Liver (tissue), 9 donors: ENCODE measurements around the gene SLC17A3. TPM values are rescaled to one million over a fixed set of nuclear protein-coding genes. Genes with fewer than 3 reads are reported as not detected.

Source experiments
- DNase-seq: peaks from one replicate; pipeline ENCODE4 v3.0.0-alpha.2; 2017; ENCODE audit warnings: low spot score
- H3K27ac ChIP-seq, 2 donors: one replicate each; pipeline ENCODE4 v1.7.0; 2013; ENCODE audit warnings: inconsistent platforms in 2 of 2, low read length in 2 of 2, control low read depth in 1 of 2, low read depth in 1 of 2, mild to moderate bottlenecking in 1 of 2
- H3K27me3 ChIP-seq, 4 donors: one replicate each; pipeline versions ENCODE4 v1.6.1 to v1.7.0; 2013; ENCODE audit warnings: low read length in 3 of 4, inconsistent platforms in 1 of 4, mild to moderate bottlenecking in 1 of 4, moderate library complexity in 1 of 4; ENCODE audit not compliant: control insufficient read depth in 4 of 4, insufficient read depth in 4 of 4
- H3K36me3 ChIP-seq, 4 donors: one replicate each; pipeline versions ENCODE4 v1.6.1 to v1.7.0; 2013; ENCODE audit warnings: low read length in 3 of 4, mild to moderate bottlenecking in 3 of 4, low read depth in 1 of 4, moderate library complexity in 1 of 4; ENCODE audit not compliant: control insufficient read depth in 4 of 4, insufficient read depth in 3 of 4
- H3K4me1 ChIP-seq, 4 donors: one replicate each; pipeline versions ENCODE4 v1.6.1 to v1.7.0; 2013; ENCODE audit warnings: low read length in 3 of 4, mild to moderate bottlenecking in 3 of 4, moderate library complexity in 1 of 4; ENCODE audit not compliant: control insufficient read depth in 4 of 4, insufficient read depth in 4 of 4
- H3K4me3 ChIP-seq, 3 donors: one replicate each; pipeline versions ENCODE4 v1.6.1 to v1.7.0; 2013; ENCODE audit warnings: low read length in 3 of 3, control low read depth in 1 of 3, low read depth in 1 of 3, mild to moderate bottlenecking in 1 of 3
- H3K9ac ChIP-seq, 2 donors: one replicate each; pipeline ENCODE4 v1.7.0; 2013; ENCODE audit warnings: low read length in 2 of 2, mild to moderate bottlenecking in 2 of 2, moderate library complexity in 2 of 2, control low read depth in 1 of 2, low read depth in 1 of 2
- H3K9me3 ChIP-seq, 4 donors: one replicate each; pipeline versions ENCODE4 v1.6.1 to v1.7.0; 2013; ENCODE audit warnings: low read length in 3 of 4; ENCODE audit not compliant: control insufficient read depth in 4 of 4
- CTCF ChIP-seq: fragments of 150-350 bp; IDR thresholded peaks from 2 replicates; pipeline ENCODE4 v1.5.1; 2017; ENCODE audit warnings: improper control_type of control experiment, low read depth, low read length; ENCODE audit not compliant: missing input control
- EGR1 ChIP-seq, 2 donors: IDR thresholded peaks; 2 replicates each; pipeline ENCODE4 v1.6.1; 2016 to 2018; ENCODE audit warnings: antibody characterized with exemption in 2 of 2, low read depth in 2 of 2
- FOXA1 ChIP-seq: IDR thresholded peaks from 2 replicates; pipeline ENCODE4 v1.6.1; 2016; ENCODE audit warnings: antibody characterized with exemption
- FOXA2 ChIP-seq: IDR thresholded peaks from 2 replicates; pipeline ENCODE4 v1.6.1; 2016; ENCODE audit warnings: antibody characterized with exemption
- HNF4G ChIP-seq: IDR thresholded peaks from 2 replicates; pipeline ENCODE4 v1.6.1; 2016; ENCODE audit warnings: antibody characterized with exemption
- JUND ChIP-seq, 2 donors: IDR thresholded peaks; 2 replicates each; pipeline ENCODE4 v1.6.1; 2016; ENCODE audit warnings: antibody characterized with exemption in 2 of 2
- NR2F2 ChIP-seq: IDR thresholded peaks from 2 replicates; pipeline ENCODE4 v1.6.1; 2016; ENCODE audit warnings: antibody characterized with exemption
- RAD21 ChIP-seq, 2 donors: IDR thresholded peaks; 2 replicates each; pipeline ENCODE4 v1.6.1; 2016; ENCODE audit warnings: antibody characterized with exemption in 2 of 2, mild to moderate bottlenecking in 2 of 2
- RXRA ChIP-seq, 2 donors: IDR thresholded peaks; 2 replicates each; pipeline ENCODE4 v1.6.1; 2017 to 2018; ENCODE audit warnings: antibody characterized with exemption in 2 of 2, mild to moderate bottlenecking in 1 of 2
- SP1 ChIP-seq: IDR thresholded peaks from 2 replicates; pipeline ENCODE4 v1.6.1; 2018; ENCODE audit warnings: antibody characterized with exemption, mild to moderate bottlenecking
- TAF1 ChIP-seq: conservative IDR thresholded peaks from 2 replicates; pipeline ENCODE4 v1.6.1; 2016; ENCODE audit warnings: antibody characterized with exemption, mild to moderate bottlenecking
- YY1 ChIP-seq: IDR thresholded peaks from 2 replicates; pipeline ENCODE4 v1.6.1; 2016; ENCODE audit warnings: antibody characterized with exemption, mild to moderate bottlenecking
- ZBTB33 ChIP-seq: IDR thresholded peaks from 2 replicates; pipeline ENCODE4 v1.6.1; 2016; ENCODE audit warnings: antibody characterized with exemption
- WGBS: extraction: QIAGEN DNeasy Blood & Tissue Kit; methylation state at CpG from one replicate; pipeline ENCODE4 v1.1.7; 2013; 5-methylcytosine and 5-hydroxymethylcytosine counted together
- polyA plus RNA-seq, 2 donors: library from polyadenylated mRNA; stranded (reverse) in 1 of 2; unstranded in 1 of 2; fragments of 200-250 nt in 1 of 2; fragments of >200 nt in 1 of 2; fragmentation: Nextera tagmentation in 1 of 2; extraction: Ambion mirVana in 1 of 2; gene quantifications; one replicate each; pipeline versions ENCODE4 v1.2.1 to v1.2.3, GENCODE V29; 2013 to 2015
- total RNA-seq, 2 donors: library from RNA; depleted of rRNA; stranded (reverse); fragments of >200 nt; gene quantifications; one replicate each; pipeline ENCODE4 v1.2.3, GENCODE V29; 2014
- TF ChIP-seq, protein P1 (sequence below): IDR thresholded peaks from 2 replicates; pipeline ENCODE4 v1.6.1; 2016; ENCODE audit warnings: antibody characterized with exemption
- TF ChIP-seq, protein P2 (sequence below): IDR thresholded peaks from 2 replicates; pipeline ENCODE4 v1.6.1; 2016; ENCODE audit warnings: antibody characterized with exemption, mild to moderate bottlenecking
- donor health status: healthy.
- donor health status: healthy.
- donor health status: healthy.
- donor health status: healthy.
- donor health status: healthy.

Gene SLC17A3
- total and polyA plus RNA-seq, 4 donors = 1.6 to 23.2 (median 10.9) TPM

- H3K4me1 ChIP-seq = peaks cover 0 to 37% (median 19%) of the 10 kb centered on the region in 4 donors
- peaks cover 0 to 4% (median 1%) of the 10 kb centered on the region in 4 donors for H3K36me3 ChIP-seq
- no peaks in the 10 kb centered on the region for H3K9me3 ChIP-seq
- peak overlapping the region; percentile 28 to 65 for H3K9ac ChIP-seq
- H3K27me3 ChIP-seq = no peaks in the 10 kb centered on the region
- no peak for DNase-seq
- H3K4me3 ChIP-seq = peak overlapping the region; percentile 54 to 71 (median 54)
- TF ChIP-seq TAF1 = peak; percentile 38
- TF ChIP-seq RAD21 (IDR thresholded peaks at IDR 0.05) = peak in 1 of 2 donors; percentile 46
- TF ChIP-seq FOXA2 = no peak
- TF ChIP-seq YY1 = peak; percentile 47
- WGBS = 39% methylated on average over 4 of the region's 4 CpGs
- H3K27ac ChIP-seq = peak overlapping the region in 1 of 2 donors; percentile 68
Observed at GRCh38 chr6:25830458-25830857, 43.6 kb downstream of the SLC17A3 start.

DNA sequence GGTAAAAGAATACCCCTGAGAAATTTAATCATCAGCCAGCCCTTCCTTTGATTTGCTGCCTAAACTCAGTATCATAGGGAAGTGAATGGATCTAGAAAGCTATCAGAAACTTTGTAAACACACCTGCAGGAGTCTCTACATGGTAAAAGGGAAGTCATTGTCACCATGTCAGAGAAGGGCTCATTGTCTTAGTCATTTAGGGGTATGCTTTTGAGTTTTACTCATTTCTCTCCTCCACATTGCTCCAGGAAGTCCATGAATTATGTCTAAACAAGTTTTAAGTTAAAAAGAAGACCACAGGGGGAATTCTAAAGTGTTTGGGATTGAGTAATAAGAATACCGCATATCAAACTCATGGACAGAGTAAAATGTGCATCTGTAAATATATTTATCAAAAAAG, 44.7 kb downstream of the SLC17A3 start:
- Histone ChIP-seq H3K4me1 (peaks cover 0 to 37% (median 19%) of the 10 kb centered on the region in 4 donors), H3K36me3 (peaks cover 0 to 4% (median 1%) of the 10 kb centered on the region in 4 donors), H3K27ac (no peak overlapping the region), H3K4me3 (no peak overlapping the region), H3K9me3 (no peaks in the 10 kb centered on the region), H3K27me3 (no peaks in the 10 kb centered on the region), H3K9ac (no peak overlapping the region)
- TF ChIP-seq EGR1 (IDR thresholded peaks at IDR 0.05; ENCODE audit: low read depth in 2 of 2) (no peak), NR2F2 (no peak), TAF1 (no peak), SP1 (no peak), HNF4G (no peak), RXRA (IDR thresholded peaks at IDR 0.05) (no peak), ZBTB33 (no peak)
- TF ChIP-seq, protein P1, sequence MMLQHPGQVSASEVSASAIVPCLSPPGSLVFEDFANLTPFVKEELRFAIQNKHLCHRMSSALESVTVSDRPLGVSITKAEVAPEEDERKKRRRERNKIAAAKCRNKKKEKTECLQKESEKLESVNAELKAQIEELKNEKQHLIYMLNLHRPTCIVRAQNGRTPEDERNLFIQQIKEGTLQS = no peak
- TF ChIP-seq, protein P2, sequence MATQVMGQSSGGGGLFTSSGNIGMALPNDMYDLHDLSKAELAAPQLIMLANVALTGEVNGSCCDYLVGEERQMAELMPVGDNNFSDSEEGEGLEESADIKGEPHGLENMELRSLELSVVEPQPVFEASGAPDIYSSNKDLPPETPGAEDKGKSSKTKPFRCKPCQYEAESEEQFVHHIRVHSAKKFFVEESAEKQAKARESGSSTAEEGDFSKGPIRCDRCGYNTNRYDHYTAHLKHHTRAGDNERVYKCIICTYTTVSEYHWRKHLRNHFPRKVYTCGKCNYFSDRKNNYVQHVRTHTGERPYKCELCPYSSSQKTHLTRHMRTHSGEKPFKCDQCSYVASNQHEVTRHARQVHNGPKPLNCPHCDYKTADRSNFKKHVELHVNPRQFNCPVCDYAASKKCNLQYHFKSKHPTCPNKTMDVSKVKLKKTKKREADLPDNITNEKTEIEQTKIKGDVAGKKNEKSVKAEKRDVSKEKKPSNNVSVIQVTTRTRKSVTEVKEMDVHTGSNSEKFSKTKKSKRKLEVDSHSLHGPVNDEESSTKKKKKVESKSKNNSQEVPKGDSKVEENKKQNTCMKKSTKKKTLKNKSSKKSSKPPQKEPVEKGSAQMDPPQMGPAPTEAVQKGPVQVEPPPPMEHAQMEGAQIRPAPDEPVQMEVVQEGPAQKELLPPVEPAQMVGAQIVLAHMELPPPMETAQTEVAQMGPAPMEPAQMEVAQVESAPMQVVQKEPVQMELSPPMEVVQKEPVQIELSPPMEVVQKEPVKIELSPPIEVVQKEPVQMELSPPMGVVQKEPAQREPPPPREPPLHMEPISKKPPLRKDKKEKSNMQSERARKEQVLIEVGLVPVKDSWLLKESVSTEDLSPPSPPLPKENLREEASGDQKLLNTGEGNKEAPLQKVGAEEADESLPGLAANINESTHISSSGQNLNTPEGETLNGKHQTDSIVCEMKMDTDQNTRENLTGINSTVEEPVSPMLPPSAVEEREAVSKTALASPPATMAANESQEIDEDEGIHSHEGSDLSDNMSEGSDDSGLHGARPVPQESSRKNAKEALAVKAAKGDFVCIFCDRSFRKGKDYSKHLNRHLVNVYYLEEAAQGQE = no peak
- DNase-seq = no peak
- 94% methylated on average over 1 of the region's 1 CpG for WGBS

- no peak for TF ChIP-seq SP1
- TF ChIP-seq JUND (IDR thresholded peaks at IDR 0.05) = no peak
- TF ChIP-seq, protein P1 = no peak
- TF ChIP-seq CTCF = no peak
- no peak for TF ChIP-seq FOXA1
- no peak for TF ChIP-seq RAD21 (IDR thresholded peaks at IDR 0.05)
- no peak overlapping the region for H3K9ac ChIP-seq
Observed at GRCh38 chr6:25821341-25821740, 52.7 kb downstream of the SLC17A3 start.

More at GRCh38 chr6:25821341-25821740, 52.7 kb downstream of the SLC17A3 start:
- H3K9me3 ChIP-seq = no peaks in the 10 kb centered on the region
- H3K4me3 ChIP-seq = no peak overlapping the region
- H3K4me1 ChIP-seq = no peaks in the 10 kb centered on the region
- H3K36me3 ChIP-seq = peaks cover 2 to 20% (median 10%) of the 10 kb centered on the region in 4 donors
- no peaks in the 10 kb centered on the region for H3K27me3 ChIP-seq
- DNase-seq = no peak
- no peak overlapping the region for H3K27ac ChIP-seq
